SH-SY5Y (cell line): ENCODE results near the gene ATP8A2.

Source experiments
- GATA2 ChIP-seq: IDR thresholded peaks from 2 replicates; pipeline ENCODE4 v1.6.1; 2011; ENCODE audit warnings: mild to moderate bottlenecking, low read depth, low read length
- GATA3 ChIP-seq: IDR thresholded peaks from 2 replicates; pipeline ENCODE4 v1.6.1; 2011; ENCODE audit warnings: low read depth, mild to moderate bottlenecking, low read length, moderate library complexity

DNA sequence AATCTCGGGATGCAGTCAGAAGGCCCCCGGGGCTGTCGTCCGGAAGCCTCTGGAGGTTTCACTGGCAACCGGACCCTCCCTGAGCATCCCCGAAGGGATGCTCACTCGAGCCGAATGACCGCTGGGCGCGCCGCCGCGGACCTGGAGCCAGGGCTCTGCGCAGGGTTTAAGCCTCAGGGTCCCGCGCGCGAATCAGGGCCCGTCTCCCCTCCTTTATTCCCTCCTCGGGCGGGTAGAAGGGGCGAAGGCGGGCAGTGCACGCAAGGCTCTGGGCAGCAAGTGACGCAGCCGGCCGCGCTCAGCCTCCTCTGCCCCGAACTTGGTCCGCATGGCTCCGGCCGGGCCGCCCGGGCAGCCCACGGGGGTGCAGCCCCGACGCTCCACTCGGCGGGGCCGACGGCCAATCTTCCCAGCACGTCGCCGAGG, 679.5 kb downstream of the ATP8A2 start:
- no peak for TF ChIP-seq GATA2
- TF ChIP-seq GATA3: no peak
